DLD1 (cell line): Measurements from ENCODE around the gene C17orf100.
"Not testable (repeated sequence)": the region's sequence is repeated elsewhere in the genome, so short reads cannot be mapped to it uniquely, and the experiment has no call there.

Experiments used
- in situ Hi-C: cut with HindIII; loops from 2 replicates; pipeline ENCODE4 v1.10.0; 2017; ENCODE audit warnings: low sequenced_read_pairs

C17orf100 gene

DNA sequence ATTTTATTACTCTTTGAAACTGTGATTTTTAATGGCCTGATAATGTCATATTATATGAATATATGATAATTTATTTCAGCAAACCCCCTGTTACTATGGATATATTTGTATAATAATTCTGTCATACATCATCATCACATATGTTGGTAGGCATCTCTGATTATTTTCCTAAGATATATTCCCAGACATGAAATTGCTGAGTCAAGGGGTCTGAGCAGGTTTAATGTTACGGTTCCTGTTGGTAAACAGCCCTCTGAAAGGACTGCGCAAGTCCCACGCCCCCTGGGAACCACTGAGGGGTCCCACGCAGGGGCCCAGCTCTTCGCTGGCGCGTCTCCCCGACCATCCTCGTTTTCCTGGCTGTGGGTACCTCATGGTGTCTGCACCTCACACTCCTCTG, 37.4 kb downstream of the C17orf100 start:
- in situ Hi-C loops = no loop called here

DNA sequence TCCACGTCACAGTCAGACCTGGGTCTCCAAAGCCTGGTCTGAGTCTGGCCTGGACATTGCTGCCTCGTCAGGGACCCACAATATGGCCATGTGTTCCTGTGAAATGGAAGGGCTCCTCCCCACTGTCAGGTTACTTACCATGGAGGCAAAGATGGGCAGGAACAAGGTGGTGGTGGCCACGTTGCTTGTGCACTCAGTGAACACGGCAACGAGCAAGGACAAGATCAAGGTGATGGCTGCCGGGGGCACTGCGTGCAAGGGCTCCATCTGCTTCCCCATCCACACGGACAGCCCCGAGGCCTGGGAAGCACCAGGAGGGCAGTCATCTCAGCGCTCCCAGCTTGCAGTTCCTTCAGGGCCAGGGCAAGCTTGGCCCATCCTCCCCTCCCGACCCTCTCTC, 39.1 kb downstream of the C17orf100 start:
- in situ Hi-C loops = no loop called here

DNA sequence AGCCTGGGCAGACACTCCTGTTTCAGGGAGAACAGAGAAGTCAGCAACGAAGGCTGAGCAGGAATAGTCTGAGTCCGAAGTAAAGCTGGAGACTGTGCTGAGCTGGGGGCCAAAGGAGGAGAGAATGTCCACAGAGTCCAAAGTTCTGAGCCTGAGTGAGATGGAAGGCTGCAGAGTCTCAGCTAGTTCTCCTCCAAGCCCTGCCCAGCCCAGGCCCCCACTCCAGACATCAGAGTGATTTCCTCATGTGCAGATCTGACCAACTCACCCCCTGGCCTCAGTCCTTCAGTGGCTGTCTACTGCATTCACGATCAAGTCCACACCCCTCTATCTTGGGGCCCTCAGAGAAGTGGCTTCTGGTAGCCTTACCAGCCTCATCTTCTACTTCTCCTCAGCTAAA, 40.0 kb downstream of the C17orf100 start:
- in situ Hi-C loops = no loop called here

DNA sequence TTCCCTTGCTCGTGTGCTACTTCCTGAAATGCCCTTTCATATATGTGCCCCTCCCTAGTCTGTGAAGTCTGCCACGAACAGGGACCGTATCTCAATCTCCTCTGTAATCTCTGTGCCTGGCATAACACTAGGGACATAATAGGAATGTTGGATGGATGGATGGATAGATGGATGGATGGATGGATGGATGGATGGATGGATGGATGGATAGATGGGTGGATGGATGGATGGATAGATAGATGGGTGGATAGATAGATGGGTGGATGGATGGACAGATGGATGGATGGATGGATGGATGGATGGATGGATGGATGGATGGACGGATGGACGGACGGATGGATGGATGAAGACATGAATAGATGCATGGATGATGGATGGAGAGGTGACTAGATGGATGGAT, 40.4 kb downstream of the C17orf100 start:
- in situ Hi-C loops = not testable (repeated sequence)

DNA sequence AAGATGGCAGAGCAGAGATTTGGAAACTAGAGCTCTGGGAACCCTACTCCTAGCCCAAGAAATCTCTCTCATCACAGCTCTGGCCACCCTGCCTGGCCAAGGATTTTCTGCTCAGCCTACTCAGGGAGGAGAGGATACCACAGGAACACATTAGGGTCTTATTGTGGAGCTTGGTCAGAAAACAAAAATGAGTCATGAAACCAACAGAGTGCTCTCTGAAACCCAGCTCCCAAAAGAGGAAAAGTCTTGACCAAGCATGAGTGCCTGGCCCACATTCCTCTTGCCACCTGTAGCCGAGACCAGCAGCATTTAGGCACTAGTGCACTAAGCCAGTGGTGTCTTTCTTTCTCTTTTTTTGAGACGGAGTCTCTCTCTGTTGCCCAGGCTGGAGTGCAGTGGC, 43.5 kb downstream of the C17orf100 start:
- in situ Hi-C loops = no loop called here

DNA sequence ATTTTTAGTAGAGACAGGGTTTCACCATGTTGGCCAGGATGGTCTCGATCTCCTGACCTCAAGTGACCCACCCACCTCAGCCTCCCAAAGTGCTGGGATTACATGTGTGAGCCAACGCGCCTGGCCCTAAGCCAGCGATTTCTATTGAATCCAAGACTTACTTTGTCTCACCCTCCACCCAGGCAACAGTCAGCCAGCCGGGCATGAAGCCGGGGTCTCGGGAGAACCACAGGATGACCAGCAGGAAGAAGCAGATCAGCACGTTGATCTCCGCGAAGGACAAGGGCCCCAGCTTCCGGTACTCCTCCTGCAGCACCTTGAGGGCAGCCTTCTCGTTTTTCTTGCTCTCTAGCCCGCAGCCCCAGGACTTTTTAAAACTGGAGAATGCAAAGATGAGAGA, 44.0 kb downstream of the C17orf100 start:
- in situ Hi-C loops = no loop called here

DNA sequence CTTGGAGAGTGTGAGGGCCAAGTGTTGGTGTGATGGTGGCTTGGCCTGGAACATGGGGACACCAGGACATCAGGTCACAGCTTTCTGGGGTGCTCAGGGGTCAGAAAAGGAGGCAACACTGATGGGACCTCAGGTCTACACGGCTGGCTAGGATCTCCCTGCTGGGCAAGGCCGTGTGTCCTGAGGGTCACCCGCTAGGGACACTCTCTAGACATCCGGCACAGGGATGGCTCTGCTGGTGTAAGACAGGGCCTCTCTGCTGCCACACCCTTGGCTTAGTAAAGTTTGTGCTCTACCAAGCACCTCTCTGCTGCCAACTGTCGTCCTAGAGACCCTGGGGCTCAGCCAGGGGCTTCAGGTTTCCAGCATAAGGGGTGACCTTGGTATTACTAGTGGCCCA, 45.3 kb downstream of the C17orf100 start:
- in situ Hi-C loops = no loop called here

DNA sequence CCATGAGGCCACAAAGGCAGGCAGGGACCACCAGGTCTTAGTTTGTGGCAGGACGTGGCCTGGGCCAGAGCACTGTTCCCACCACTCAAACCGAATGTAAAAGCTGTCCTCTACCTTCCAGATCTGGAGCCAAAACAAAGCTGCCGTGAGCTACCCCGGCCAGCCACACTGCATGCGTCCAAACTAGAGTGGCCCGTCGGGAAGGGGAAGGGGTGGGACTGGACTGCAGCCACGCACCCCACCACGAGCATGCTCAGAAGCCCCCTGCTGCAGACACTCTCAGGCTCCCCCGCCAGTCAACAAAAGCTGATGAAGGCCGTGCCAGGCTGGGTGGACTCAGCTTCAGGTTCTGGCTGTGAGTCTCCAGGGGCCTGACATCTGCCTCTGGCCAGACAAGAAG, 46.4 kb downstream of the C17orf100 start:
- in situ Hi-C loops = no loop called here

DNA sequence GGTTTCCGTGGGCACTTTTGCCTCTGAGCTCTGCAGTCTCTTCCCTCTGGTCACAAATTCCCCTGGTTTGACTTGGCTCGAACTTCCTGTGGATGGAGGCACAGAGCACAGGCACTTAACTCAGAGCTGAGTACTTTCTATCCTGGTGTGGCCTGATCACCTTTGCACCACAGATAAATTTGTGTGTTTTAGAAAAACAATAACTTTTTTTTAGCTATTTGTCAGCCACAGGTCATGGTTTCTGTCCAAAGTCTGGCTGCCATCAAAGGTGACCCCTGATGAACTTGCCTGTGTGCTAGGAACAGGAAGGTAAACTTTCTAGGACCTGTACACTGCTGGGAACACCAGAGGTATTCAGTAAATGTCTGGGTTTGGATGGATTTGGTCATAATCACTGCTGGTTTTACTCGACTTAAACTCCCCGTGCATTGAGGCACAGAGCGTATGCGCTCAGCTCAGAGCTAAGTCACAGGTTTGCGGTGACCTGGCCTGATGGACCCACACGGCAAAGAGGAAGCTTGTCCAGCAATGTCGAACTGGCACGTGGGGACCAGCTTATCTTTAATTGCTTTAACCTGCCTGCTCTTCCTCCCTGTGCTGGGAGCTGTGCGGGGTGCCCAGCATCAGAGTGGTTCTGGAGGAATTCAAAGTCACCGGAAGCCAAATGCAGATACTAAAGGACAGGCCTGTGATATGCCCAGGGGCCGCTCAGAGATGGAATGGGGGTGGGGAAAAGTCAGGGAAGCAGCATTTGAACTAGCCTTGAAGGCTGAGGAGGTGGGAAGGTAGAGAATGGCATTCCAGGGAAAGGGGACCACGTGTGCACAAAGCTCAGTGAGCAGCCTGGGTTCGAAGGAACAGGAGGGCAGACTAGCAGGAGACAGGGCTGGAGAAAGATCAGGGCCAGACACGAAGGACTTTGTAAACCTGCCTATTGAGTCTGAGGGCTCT, 48.7 kb downstream of the C17orf100 start:
- in situ Hi-C loops = no loop called here

DNA sequence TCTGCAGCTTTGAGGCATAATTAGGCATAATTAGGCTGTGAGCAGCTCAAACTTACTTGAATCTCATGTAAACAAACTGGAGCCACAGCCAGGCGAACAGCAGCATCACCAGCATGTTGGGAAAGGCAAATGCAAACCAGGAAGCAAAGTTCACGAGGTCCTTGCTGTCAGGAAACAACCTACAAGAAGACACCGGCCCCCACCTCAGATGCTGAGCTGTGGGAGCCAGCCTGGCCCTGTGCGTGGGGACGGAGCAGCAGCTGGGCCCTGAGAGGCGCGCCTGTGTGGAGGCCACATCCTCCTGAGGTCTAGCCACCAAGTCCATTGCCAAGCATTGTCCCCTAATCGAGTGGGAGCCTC, 49.4 kb downstream of the C17orf100 start:
- in situ Hi-C loops = no loop called here

DNA sequence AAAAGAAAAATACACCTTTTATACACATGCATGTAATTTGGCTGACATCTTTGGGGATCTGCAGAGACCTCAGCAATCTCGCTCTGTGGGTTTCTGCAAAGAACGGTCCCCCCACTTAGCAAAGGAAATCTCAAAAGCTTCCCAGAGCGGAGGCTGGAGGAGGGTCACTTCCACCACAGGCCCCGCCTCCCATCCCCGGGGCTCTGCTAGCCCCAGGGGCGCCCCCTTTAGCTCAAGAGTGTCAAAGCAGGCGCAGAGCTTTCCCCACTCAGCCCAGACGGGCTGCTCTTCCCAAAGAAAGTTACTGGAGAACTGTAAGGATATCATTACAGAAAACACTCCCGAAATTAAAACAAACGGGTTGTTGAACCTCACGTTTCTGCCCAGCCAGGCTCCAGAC, 50.2 kb downstream of the C17orf100 start:
- in situ Hi-C loops = no loop called here

DNA sequence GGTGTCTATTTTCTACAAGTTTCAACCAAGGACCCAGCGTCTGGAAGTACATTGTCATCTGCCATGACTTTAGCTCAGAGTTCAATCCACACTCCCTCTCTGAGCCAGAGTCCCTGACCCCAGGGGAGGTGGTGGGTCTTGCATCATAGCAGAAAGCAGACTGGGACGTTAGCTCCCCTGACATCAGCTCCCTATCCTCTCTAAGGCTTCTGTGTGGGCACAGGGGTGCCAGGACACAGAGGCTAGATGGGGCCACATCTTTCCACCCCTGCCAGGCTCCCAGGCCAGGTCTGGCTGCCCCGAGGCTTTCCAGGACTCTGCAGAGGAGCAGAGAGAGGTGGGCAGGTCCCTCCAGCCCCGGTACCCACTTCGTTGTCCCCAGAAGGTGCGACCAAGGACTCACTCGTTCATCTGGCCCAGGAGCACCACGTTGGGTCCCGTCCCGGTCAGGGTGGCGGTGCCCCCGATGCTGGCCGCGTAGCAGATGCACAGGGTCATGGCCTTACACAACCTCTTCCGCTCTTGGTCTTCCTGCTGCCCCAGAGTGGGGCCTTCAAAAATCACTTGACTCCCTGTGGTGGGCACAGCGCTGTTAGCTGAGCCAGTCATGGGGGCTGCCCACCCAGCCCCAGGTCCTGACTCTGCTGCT, 51.1 kb downstream of the C17orf100 start:
- in situ Hi-C loops = no loop called here
